Stimulated activated CD8-positive, alpha-beta memory T cell treated with anti-CD3 and anti-CD28 coated beads, Interleukin-15, amount 100 ng/mL, for 48 hours (primary cell): Measurements from ENCODE around the gene MYO15B.

Experiments
- DNase-seq, 2 donors: peaks; one replicate each; pipeline ENCODE4 v3.0.0-alpha.2; 2020; ENCODE audit warnings: low read depth in 2 of 2

MYO15B gene

DNA sequence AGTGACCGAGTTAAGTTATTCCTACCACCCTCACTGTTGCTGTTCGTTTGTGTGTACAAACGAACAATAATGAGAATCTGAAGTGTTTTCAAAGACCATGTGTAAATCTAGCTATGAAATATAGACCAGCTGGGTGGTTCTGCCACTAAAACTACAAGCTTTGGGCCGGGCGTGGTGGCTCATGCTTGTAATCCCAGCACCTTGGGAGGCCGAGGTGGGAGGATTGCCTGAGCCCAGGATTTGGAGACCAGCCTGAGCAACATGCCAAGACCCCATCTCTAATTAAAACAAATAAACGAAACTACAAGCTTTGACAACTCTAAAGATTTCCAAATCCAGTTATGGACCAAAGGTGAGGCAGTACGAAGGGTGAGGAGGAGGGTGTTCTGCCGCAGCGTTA lies 78.4 kb downstream of the MYO15B start:
- no peak for DNase-seq

DNA sequence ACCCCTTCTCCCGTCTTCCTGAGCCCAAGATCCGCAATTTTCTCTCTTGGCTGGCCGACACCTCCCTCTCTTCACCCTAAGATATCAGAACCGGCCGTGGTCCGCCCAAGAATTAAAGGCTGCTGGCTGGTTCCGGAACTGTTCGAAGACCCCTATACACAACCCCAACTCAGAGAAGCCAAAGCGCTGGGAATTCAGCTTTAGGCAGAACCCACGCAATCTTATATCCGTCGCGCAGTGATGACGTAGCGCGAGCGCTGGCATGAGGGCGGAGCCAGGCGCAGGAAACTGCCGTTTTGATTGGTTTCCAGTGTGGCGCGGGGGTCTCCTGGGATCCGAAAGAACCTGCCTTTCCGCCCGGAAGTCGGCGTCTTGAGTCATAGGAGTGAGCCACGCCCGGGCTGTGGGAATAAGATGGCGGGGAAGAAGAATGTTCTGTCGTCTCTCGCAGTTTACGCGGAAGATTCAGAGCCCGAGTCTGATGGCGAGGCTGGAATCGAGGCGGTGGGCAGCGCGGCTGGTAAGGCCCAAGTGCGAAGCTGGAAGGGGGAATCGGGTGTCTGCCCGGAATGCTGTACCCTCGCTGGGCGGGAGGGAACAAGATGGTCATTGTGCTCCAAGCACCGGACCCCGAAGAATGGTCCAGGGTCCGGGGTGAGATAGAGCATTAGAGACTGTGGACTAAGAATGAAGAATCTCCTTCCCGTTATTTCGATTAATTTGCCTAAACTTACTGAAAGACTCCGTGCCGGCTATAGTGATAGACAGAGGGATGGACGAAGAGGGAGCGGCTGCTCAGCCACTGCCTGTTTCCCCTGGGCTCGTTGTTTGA lies 79.6 kb downstream of the MYO15B start, which contains the start of the genes RECQL5 and SAP30BP:
RECQL5 (minus strand) TSS at position 196 of the 832 bp plus-strand sequence. CDS start 597 bp downstream, outside the sequence.
SAP30BP (plus strand) TSS at position 380 of the 832 bp plus-strand sequence; CDS start at position 415, 35 bp downstream.
- peak; percentile 94 to 95 for DNase-seq

DNA sequence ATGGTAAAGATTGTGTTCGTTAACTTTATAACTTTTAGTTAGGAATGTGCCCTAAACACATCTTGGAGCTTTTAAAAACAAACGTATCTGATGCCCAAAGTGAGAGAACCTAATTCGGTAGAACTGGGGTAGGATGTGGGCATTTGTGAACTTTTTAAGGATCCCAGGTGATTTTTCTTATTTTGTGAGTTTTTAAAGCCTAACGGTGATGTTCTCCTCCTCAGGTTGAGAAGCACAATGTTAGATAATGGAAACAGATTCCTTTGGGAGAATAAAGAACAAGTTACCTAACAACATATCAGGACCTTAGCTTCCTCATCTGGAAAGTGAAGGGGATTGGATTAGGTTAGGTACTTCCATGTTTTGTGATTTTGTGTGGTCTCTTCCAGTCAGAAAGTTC lies 80.2 kb downstream of the MYO15B start:
- DNase-seq, result no peak

DNA sequence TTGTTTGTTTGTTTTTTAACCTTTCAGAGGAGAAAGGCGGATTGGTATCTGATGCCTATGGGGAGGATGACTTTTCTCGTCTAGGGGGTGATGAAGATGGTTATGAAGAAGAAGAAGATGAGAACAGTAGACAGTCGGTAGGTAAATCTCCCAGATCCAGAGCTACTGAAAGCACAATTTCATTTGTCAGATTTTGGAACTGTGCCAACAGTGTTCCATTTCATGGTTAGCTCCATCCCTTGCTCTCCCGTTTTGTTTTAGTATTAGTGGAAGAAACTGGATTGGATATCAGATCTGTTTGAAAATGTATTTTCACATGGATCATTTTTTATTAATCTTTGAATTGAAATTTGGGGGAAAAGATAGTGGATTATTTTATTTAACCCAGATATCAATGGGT lies 80.9 kb downstream of the MYO15B start:
- no peak for DNase-seq

DNA sequence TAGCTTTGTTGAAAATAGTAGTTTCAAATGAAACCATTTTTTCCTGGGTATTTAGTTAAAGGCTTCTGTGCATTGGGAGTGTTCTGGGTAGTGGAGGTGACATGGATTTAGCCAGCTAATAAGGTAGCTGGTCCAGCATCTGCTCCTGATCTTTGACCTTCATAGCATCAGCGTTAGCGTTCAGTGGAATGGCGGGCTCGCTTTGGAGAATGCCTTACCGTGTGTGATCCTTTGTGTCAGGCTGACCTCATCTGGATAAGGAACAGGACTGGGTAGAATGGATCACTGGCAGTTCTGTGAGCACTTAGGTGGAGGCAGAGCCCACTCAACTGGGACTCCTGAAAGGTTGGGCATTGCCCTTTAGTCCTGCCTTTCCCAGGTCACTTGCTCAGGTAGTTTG lies 83.3 kb downstream of the MYO15B start:
- no peak for DNase-seq

DNA sequence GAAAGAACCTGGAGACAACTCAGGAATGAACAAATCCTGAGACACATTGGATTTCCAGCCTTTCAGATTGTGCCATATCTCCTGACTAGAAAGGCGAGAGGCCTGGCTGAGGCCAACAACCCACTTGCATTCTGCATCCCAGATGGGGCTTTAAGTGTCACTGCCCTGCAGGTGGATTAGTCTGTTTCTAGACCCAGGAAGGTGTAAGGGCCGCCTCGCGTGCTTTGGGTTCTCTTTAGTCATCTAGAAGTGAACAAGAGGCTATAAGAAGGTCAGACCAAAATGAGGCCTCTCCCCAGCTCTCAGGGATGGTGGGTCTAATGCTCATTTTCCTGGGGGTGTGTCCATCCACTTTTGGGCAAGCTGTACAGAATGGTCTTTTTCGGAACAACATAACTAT lies 84.4 kb downstream of the MYO15B start:
- DNase-seq, result no peak

DNA sequence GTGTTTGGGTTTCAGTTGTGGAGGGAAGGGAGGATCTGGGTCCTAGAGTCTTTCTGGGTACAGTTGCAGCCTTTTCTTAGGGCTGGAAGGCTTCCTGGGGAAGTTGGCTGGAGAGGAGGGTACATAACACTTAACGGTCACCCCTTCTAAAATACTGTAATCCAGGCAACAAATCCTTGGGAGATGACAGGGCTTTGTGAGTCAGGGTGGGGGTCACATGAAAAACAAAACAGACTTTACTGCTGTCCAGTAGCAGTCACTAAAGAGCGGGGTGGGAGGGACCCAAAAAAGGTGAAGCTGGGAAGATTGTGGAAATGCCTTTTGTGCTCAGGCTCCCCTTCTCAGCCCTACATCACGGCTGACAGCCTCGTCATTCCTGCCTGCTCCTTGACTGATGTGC lies 85.9 kb downstream of the MYO15B start:
- no peak for DNase-seq
